Body of pancreas (tissue), 4 donors: Measurements from ENCODE around the gene MRPS25.

ENCODE experiments used
- CTCF ChIP-seq, 7 experiments: fragments of 450-650 bp in 4 of 7; fragments of 200-600 bp in 3 of 7; sonication (generic) in 3 of 7; IDR thresholded peaks; one replicate each; pipeline ENCODE4 v1.5.1; 2016 to 2019; ENCODE audit warnings: antibody characterized with exemption in 7 of 7
- POLR2A ChIP-seq, 3 donors: fragments of 450-650 bp; IDR thresholded peaks; one replicate each; pipeline ENCODE4 v1.6.1; 2016; ENCODE audit warnings: antibody characterized with exemption in 3 of 3, mild to moderate bottlenecking in 2 of 3

- TF ChIP-seq CTCF (IDR thresholded peaks at IDR 0.05) (no peak), POLR2A (IDR thresholded peaks at IDR 0.05) (no peak)
Observed at GRCh38 chr3:15056676-15057404, 8.3 kb downstream of the MRPS25 start.
